ENCODE measurements around the gene COPG2. TPM values are rescaled to one million over a fixed set of nuclear protein-coding genes. Genes with fewer than 3 reads are reported as not detected.

COPG2 gene
- polyA plus RNA-seq, 1 donor = 65.3 TPM

GRCh38 chr7:130494431-130494858 lies 174.1 kb downstream of the COPG2 start:
- no peak for DNase-seq

- no peak for DNase-seq
Observed at GRCh38 chr7:130493275-130493873, 175.2 kb downstream of the COPG2 start.

GRCh38 chr7:130492523-130493274 lies 175.8 kb downstream of the COPG2 start:
- no peak for DNase-seq

- DNase-seq = no peak
Observed at GRCh38 chr7:130491841-130492522, 176.6 kb downstream of the COPG2 start, which contains the start of gene MEST. TSS of gene MEST (plus strand) at chr7:130492085. CDS start at chr7:130492314, 229 bp downstream.

GRCh38 chr7:130490888-130491804 lies 177.4 kb downstream of the COPG2 start:
- no peak for DNase-seq

GRCh38 chr7:130490311-130490791 lies 178.2 kb downstream of the COPG2 start:
- DNase-seq = no peak

- no peak for DNase-seq
Observed at GRCh38 chr7:130489140-130489983, 179.2 kb downstream of the COPG2 start.

- no peak for DNase-seq
Observed at GRCh38 chr7:130488392-130489139, 180.0 kb downstream of the COPG2 start.

GRCh38 chr7:130486954-130487436 lies 181.6 kb downstream of the COPG2 start:
- no peak for DNase-seq

GRCh38 chr7:130486114-130486953 lies 182.2 kb downstream of the COPG2 start:
- DNase-seq = no peak

GRCh38 chr7:130485734-130486113 lies 182.8 kb downstream of the COPG2 start:
- no peak for DNase-seq

GRCh38 chr7:130483031-130483430 lies 185.5 kb downstream of the COPG2 start:
- no peak for DNase-seq

GRCh38 chr7:130481898-130482297 lies 186.7 kb downstream of the COPG2 start:
- DNase-seq = no peak

GRCh38 chr7:130479716-130480400 lies 188.7 kb downstream of the COPG2 start:
- DNase-seq = no peak

- no peak for DNase-seq
Observed at GRCh38 chr7:130478991-130479390, 189.6 kb downstream of the COPG2 start.

GRCh38 chr7:130476297-130477150 lies 192.0 kb downstream of the COPG2 start:
- DNase-seq = no peak

- DNase-seq = no peak
Observed at GRCh38 chr7:130475776-130476175, 192.8 kb downstream of the COPG2 start.
